HepG2 (cell line): ENCODE results near the gene RMDN2.
"Not testable (repeated sequence)": the region's sequence is repeated elsewhere in the genome, so short reads cannot be mapped to it uniquely, and the experiment has no call there.

ENCODE experiments used
- ATF1 ChIP-seq: IDR thresholded peaks from 2 replicates; pipeline ENCODE4 v1.6.1; 2016; ENCODE audit warnings: mild to moderate bottlenecking, control low read depth
- BCLAF1 ChIP-seq: fragments of 450-650 bp; IDR thresholded peaks from 2 replicates; pipeline ENCODE4 v1.6.1; 2017; ENCODE audit warnings: mild to moderate bottlenecking
- HDAC2 ChIP-seq: sonication (generic); formaldehyde crosslinking; IDR thresholded peaks from 2 replicates; pipeline ENCODE4 v1.4.0; 2020; ENCODE audit warnings: missing genetic modification reagents
- HMG20B ChIP-seq: conservative IDR thresholded peaks from 2 replicates; pipeline ENCODE4 v1.6.1; 2016; ENCODE audit warnings: missing genetic modification reagents, missing compliant biosample characterization
- KDM6A ChIP-seq: IDR thresholded peaks from 2 replicates; pipeline ENCODE4 v1.6.1; 2016; ENCODE audit warnings: low read depth
- MAX ChIP-seq: IDR thresholded peaks from 2 replicates; pipeline ENCODE4 v1.6.1; 2012; ENCODE audit warnings: inconsistent platforms
- PCBP1 ChIP-seq: fragments of 200-400 bp; formaldehyde crosslinking; IDR thresholded peaks from 2 replicates; pipeline ENCODE4 v1.6.1; 2017; ENCODE audit warnings: mild to moderate bottlenecking, low read depth, low read length, borderline replicate concordance
- POLR2A ChIP-seq, 2 experiments: IDR thresholded peaks; 2 replicates each; pipeline ENCODE4 v1.6.1; 2011; ENCODE audit warnings: low read depth in 2 of 2, low read length in 2 of 2, mild to moderate bottlenecking in 1 of 2, moderate library complexity in 1 of 2; ENCODE audit not compliant: insufficient read depth in 1 of 2
- TP53 ChIP-seq: sonication (generic); formaldehyde crosslinking; conservative IDR thresholded peaks from 2 replicates; pipeline ENCODE4 v1.4.0; 2020; ENCODE audit warnings: missing genetic modification reagents

GRCh38 chr2:37941267-37941666 is 16.2 kb downstream of the RMDN2 start:
- TF ChIP-seq BCLAF1; MAX; HMG20B (CRISPR knock-in tag); KDM6A; PCBP1; HDAC2 (CRISPR knock-in tag); ATF1 (CRISPR knock-in tag); TP53; POLR2A (IDR thresholded peaks at IDR 0.05; ENCODE audit: insufficient read depth in 1 of 2, low read depth in 2 of 2, low read length in 2 of 2): not testable (repeated sequence)
